Amniotic stem cell (primary cell): ENCODE data around the gene CRELD2.

Source experiments
- DNase-seq: peaks from one replicate; lab custom pipeline; 2025; lab: John Stamatoyannopoulos, UW

The CRELD2 gene

GRCh38 chr22:49968831-49969661 lies 50.6 kb downstream of the CRELD2 start:
- no peak for DNase-seq

GRCh38 chr22:49969751-49970527 lies 51.5 kb downstream of the CRELD2 start:
- DNase-seq, result no peak

- peak; percentile 93 for DNase-seq
Measured at GRCh38 chr22:49970528-49971231, 52.2 kb downstream of the CRELD2 start.

GRCh38 chr22:49971232-49972162 lies 53.1 kb downstream of the CRELD2 start:
- DNase-seq, result no peak

GRCh38 chr22:49972163-49973017 lies 54.0 kb downstream of the CRELD2 start:
- DNase-seq, result no peak

- DNase-seq, result no peak
Measured at GRCh38 chr22:49973018-49973961, 54.9 kb downstream of the CRELD2 start.

GRCh38 chr22:49975543-49976389 lies 57.3 kb downstream of the CRELD2 start:
- no peak for DNase-seq

GRCh38 chr22:49976439-49977175 lies 58.2 kb downstream of the CRELD2 start:
- DNase-seq, result no peak
